Measurements from ENCODE around the gene C5orf58.

DNA sequence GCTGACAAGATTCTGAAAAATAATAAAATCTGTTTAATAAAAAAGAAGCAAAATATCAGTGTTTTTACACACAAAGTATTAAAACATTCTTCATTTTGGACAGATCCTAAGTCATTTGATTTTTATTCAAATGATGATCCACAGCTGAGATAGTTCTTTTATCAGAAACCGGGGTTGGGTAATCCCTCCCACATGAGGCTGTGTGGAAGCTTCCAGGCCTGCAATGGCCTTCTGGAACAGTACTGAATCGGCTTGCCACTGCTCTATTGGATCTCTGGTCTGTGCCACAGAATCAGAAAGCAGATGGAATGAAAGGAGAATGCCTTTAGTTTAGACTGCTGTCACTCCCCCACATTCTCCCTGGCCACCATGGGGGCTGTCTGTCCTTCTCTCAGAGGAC, 6.1 kb upstream of the C5orf58 start:
- no peak for TF ChIP-seq POLR2AphosphoS5 (IDR thresholded peaks at IDR 0.05)
- TF ChIP-seq, protein P1, sequence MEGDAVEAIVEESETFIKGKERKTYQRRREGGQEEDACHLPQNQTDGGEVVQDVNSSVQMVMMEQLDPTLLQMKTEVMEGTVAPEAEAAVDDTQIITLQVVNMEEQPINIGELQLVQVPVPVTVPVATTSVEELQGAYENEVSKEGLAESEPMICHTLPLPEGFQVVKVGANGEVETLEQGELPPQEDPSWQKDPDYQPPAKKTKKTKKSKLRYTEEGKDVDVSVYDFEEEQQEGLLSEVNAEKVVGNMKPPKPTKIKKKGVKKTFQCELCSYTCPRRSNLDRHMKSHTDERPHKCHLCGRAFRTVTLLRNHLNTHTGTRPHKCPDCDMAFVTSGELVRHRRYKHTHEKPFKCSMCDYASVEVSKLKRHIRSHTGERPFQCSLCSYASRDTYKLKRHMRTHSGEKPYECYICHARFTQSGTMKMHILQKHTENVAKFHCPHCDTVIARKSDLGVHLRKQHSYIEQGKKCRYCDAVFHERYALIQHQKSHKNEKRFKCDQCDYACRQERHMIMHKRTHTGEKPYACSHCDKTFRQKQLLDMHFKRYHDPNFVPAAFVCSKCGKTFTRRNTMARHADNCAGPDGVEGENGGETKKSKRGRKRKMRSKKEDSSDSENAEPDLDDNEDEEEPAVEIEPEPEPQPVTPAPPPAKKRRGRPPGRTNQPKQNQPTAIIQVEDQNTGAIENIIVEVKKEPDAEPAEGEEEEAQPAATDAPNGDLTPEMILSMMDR (IDR thresholded peaks at IDR 0.05; ENCODE audit: poor library complexity, severe bottlenecking) = no peak
- TF ChIP-seq TAF1 (IDR thresholded peaks at IDR 0.05; ENCODE audit: low read depth) = no peak
- TF ChIP-seq EP300 (conservative IDR thresholded peaks at IDR 0.05; ENCODE audit: poor library complexity, severe bottlenecking) = no peak
- TF ChIP-seq, protein P2, sequence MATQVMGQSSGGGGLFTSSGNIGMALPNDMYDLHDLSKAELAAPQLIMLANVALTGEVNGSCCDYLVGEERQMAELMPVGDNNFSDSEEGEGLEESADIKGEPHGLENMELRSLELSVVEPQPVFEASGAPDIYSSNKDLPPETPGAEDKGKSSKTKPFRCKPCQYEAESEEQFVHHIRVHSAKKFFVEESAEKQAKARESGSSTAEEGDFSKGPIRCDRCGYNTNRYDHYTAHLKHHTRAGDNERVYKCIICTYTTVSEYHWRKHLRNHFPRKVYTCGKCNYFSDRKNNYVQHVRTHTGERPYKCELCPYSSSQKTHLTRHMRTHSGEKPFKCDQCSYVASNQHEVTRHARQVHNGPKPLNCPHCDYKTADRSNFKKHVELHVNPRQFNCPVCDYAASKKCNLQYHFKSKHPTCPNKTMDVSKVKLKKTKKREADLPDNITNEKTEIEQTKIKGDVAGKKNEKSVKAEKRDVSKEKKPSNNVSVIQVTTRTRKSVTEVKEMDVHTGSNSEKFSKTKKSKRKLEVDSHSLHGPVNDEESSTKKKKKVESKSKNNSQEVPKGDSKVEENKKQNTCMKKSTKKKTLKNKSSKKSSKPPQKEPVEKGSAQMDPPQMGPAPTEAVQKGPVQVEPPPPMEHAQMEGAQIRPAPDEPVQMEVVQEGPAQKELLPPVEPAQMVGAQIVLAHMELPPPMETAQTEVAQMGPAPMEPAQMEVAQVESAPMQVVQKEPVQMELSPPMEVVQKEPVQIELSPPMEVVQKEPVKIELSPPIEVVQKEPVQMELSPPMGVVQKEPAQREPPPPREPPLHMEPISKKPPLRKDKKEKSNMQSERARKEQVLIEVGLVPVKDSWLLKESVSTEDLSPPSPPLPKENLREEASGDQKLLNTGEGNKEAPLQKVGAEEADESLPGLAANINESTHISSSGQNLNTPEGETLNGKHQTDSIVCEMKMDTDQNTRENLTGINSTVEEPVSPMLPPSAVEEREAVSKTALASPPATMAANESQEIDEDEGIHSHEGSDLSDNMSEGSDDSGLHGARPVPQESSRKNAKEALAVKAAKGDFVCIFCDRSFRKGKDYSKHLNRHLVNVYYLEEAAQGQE (IDR thresholded peaks at IDR 0.05; ENCODE audit: borderline replicate concordance) = no peak
- no peak for TF ChIP-seq EZH2 (IDR thresholded peaks at IDR 0.05; ENCODE audit: borderline replicate concordance, insufficient read depth, low read length, poor library complexity, severe bottlenecking)
- TF ChIP-seq RAD21 (conservative IDR thresholded peaks at IDR 0.05) = no peak
- no peak for TF ChIP-seq SMC3 (conservative IDR thresholded peaks at IDR 0.05; ENCODE audit: poor library complexity)
